IMR-90 (cell line): ENCODE measurements around the gene SASH3. TPM values are rescaled to one million over a fixed set of nuclear protein-coding genes. Genes with fewer than 3 reads are reported as not detected.

Experiments used
- ATAC-seq: fragments of 200-7000 bp; cut with Tn5 transposase; 2 replicates; pipeline ENCODE4 v1.9.1; 2020; ENCODE audit warnings: low read depth, mild to moderate bottlenecking, moderate library complexity
- BruUV-seq: library from RNA; stranded (reverse); fragments of 400-500 nt; replicated peaks from 2 replicates; lab custom pipeline; 2021; lab: Mats Ljungman, UMichigan
- CTCF ChIA-PET: fragments of 300-600 bp; formaldehyde crosslinking; extraction: SDS; loops from one replicate; lab custom pipeline; 2021; ENCODE audit warnings: antibody characterized with exemption; lab: Yijun Ruan, JAX
- POLR2A ChIA-PET: fragments of 300-600 bp; sonication (Branson Sonifier 250); formaldehyde crosslinking; loops from one replicate; lab custom pipeline; 2022; ENCODE audit warnings: antibody characterized with exemption; ENCODE audit not compliant: unreplicated experiment; lab: Charles Lee
- DNase-seq: peaks from one replicate; pipeline ENCODE4 v3.0.0; 2013
- H2AFZ ChIP-seq: replicated peaks from 2 replicates; pipeline ENCODE3; 2013; ENCODE audit warnings: low read length, mild to moderate bottlenecking; ENCODE audit not compliant: poor library complexity
- H2AK5ac ChIP-seq: 2 replicates; pipeline ENCODE4 v1.6.1; 2013; ENCODE audit warnings: low read depth, low read length, inconsistent platforms
- H2AK9ac ChIP-seq: replicated peaks from 2 replicates; pipeline ENCODE3; 2013; ENCODE audit warnings: mild to moderate bottlenecking, low read depth, low read length, moderate library complexity; ENCODE audit not compliant: poor library complexity
- H2BK120ac ChIP-seq: 2 replicates; pipeline ENCODE4 v1.6.1; 2013; ENCODE audit warnings: low read depth, low read length, inconsistent platforms
- H2BK15ac ChIP-seq: 3 replicates; pipeline ENCODE4 v1.6.1; 2013; ENCODE audit warnings: low read depth, low read length, inconsistent platforms
- H2BK20ac ChIP-seq: 2 replicates; pipeline ENCODE4 v1.6.1; 2013; ENCODE audit warnings: low read depth, mild to moderate bottlenecking, inconsistent platforms, low read length, moderate library complexity
- H2BK5ac ChIP-seq: 2 replicates; pipeline ENCODE4 v1.6.1; 2013; ENCODE audit warnings: mild to moderate bottlenecking, low read depth, low read length, inconsistent platforms; ENCODE audit not compliant: poor library complexity, severe bottlenecking
- H3K14ac ChIP-seq: replicated peaks from 2 replicates; pipeline ENCODE4 v1.6.1; 2013; ENCODE audit warnings: low read depth, low read length, inconsistent platforms
- H3K18ac ChIP-seq: 2 replicates; pipeline ENCODE4 v1.6.1; 2013; ENCODE audit warnings: low read depth, low read length, control low read depth
- H3K23ac ChIP-seq: 2 replicates; pipeline ENCODE4 v1.6.1; 2013; ENCODE audit warnings: low read depth, low read length, inconsistent platforms
- H3K27ac ChIP-seq: 2 replicates; pipeline ENCODE4 v1.5.1; 2013; ENCODE audit warnings: mild to moderate bottlenecking, control low read depth, low read length; ENCODE audit not compliant: insufficient read depth
- H3K27me3 ChIP-seq: 2 replicates; pipeline ENCODE4 v1.6.1; 2013; ENCODE audit warnings: low read length; ENCODE audit not compliant: control insufficient read depth, insufficient read depth
- H3K36me3 ChIP-seq: 2 replicates; pipeline ENCODE4 v1.6.1; 2013; ENCODE audit warnings: low read length, mixed read lengths; ENCODE audit not compliant: control insufficient read depth, insufficient read depth
- H3K4ac ChIP-seq: 2 replicates; pipeline ENCODE4 v1.6.1; 2013; ENCODE audit warnings: low read depth, low read length, inconsistent platforms
- H3K4me1 ChIP-seq: 2 replicates; pipeline ENCODE4 v1.6.1; 2013; ENCODE audit warnings: low read length, mixed read lengths; ENCODE audit not compliant: control insufficient read depth, insufficient read depth
- H3K4me2 ChIP-seq: 2 replicates; pipeline ENCODE4 v1.6.1; 2013; ENCODE audit warnings: low read depth, mild to moderate bottlenecking, control low read depth, low read length, moderate library complexity
- H3K4me3 ChIP-seq: 2 replicates; pipeline ENCODE4 v1.5.1; 2013; ENCODE audit warnings: low read depth, mild to moderate bottlenecking, control low read depth, low read length, moderate library complexity; ENCODE audit not compliant: insufficient read depth
- H3K56ac ChIP-seq: 2 replicates; pipeline ENCODE4 v1.6.1; 2013; ENCODE audit warnings: low read length, inconsistent platforms; ENCODE audit not compliant: insufficient read depth; ENCODE audit errors: extremely low read depth
- H3K79me1 ChIP-seq, 2 experiments: 2 replicates each; pipeline ENCODE4 v1.6.1; 2013; ENCODE audit warnings: low read length in 2 of 2, inconsistent platforms in 1 of 2, low read depth in 1 of 2
- H3K9ac ChIP-seq: 2 replicates; pipeline ENCODE4 v1.6.1; 2013; ENCODE audit warnings: low read depth, low read length, control low read depth
- H3K9me1 ChIP-seq: 2 replicates; pipeline ENCODE4 v1.6.1; 2013; ENCODE audit warnings: low read length, inconsistent platforms; ENCODE audit not compliant: insufficient read depth
- H3K9me3 ChIP-seq: 2 replicates; pipeline ENCODE4 v1.6.1; 2013; ENCODE audit warnings: low read length; ENCODE audit not compliant: control insufficient read depth, insufficient read depth
- H4K20me1 ChIP-seq: 2 replicates; pipeline ENCODE4 v1.6.1; 2013; ENCODE audit warnings: low read length, inconsistent platforms; ENCODE audit not compliant: insufficient read depth
- H4K5ac ChIP-seq: 2 replicates; pipeline ENCODE4 v1.6.1; 2013; ENCODE audit warnings: mild to moderate bottlenecking, low read depth, low read length, control low read depth
- H4K8ac ChIP-seq, 2 experiments: 2 replicates each; pipeline ENCODE4 v1.6.1; 2013; ENCODE audit warnings: low read depth in 2 of 2, low read length in 2 of 2, control low read depth in 1 of 2, inconsistent platforms in 1 of 2
- H4K91ac ChIP-seq: 2 replicates; pipeline ENCODE4 v1.6.1; 2013; ENCODE audit warnings: low read depth, low read length, inconsistent platforms; ENCODE audit not compliant: insufficient read depth
- BHLHE40 ChIP-seq: fragments of 150-350 bp; IDR thresholded peaks from 2 replicates; pipeline ENCODE4 v1.6.1; 2016; ENCODE audit warnings: mild to moderate bottlenecking, low read depth, low read length
- CEBPB ChIP-seq: IDR thresholded peaks from 2 replicates; pipeline ENCODE4 v1.6.1; 2012; ENCODE audit warnings: low read depth, low read length, improper control_type of control experiment
- CHD1 ChIP-seq: IDR thresholded peaks from 2 replicates; pipeline ENCODE4 v1.6.1; 2012; ENCODE audit warnings: low read depth, low read length, improper control_type of control experiment
- CTCF ChIP-seq: conservative IDR thresholded peaks from 2 replicates; pipeline ENCODE4 v1.5.1; 2012; ENCODE audit warnings: mild to moderate bottlenecking, low read depth, low read length, improper control_type of control experiment
- ELK1 ChIP-seq: fragments of 150-350 bp; IDR thresholded peaks from 2 replicates; pipeline ENCODE4 v1.6.1; 2016; ENCODE audit warnings: low read depth, mild to moderate bottlenecking, low read length, moderate library complexity, borderline replicate concordance
- FOS ChIP-seq: fragments of 150-350 bp; IDR thresholded peaks from 2 replicates; pipeline ENCODE4 v1.6.1; 2016; ENCODE audit warnings: low read depth, low read length
- MAFK ChIP-seq: IDR thresholded peaks from 2 replicates; pipeline ENCODE4 v1.6.1; 2012; ENCODE audit warnings: low read depth, low read length, improper control_type of control experiment
- MAZ ChIP-seq: IDR thresholded peaks from 2 replicates; pipeline ENCODE4 v1.6.1; 2012; ENCODE audit warnings: low read depth, mild to moderate bottlenecking, low read length, improper control_type of control experiment, moderate library complexity, borderline replicate concordance
- MXI1 ChIP-seq: IDR thresholded peaks from 2 replicates; pipeline ENCODE4 v1.6.1; 2012; ENCODE audit warnings: low read depth, mild to moderate bottlenecking, low read length, moderate library complexity, borderline replicate concordance
- NFE2L2 ChIP-seq: fragments of 150-350 bp; IDR thresholded peaks from 2 replicates; pipeline ENCODE4 v1.6.1; 2016; ENCODE audit warnings: low read depth, mild to moderate bottlenecking, low read length
- POLR2A ChIP-seq: IDR thresholded peaks from 2 replicates; pipeline ENCODE4 v1.6.1; 2012; ENCODE audit warnings: mild to moderate bottlenecking, low read depth, low read length
- RAD21 ChIP-seq: IDR thresholded peaks from 2 replicates; pipeline ENCODE4 v1.6.1; 2012; ENCODE audit warnings: low read length, improper control_type of control experiment
- RCOR1 ChIP-seq: IDR thresholded peaks from 2 replicates; pipeline ENCODE4 v1.6.1; 2012; ENCODE audit warnings: mild to moderate bottlenecking, low read length, improper control_type of control experiment; ENCODE audit not compliant: insufficient replicate concordance
- RFX5 ChIP-seq: IDR thresholded peaks from 2 replicates; pipeline ENCODE4 v1.8.0; 2012; ENCODE audit warnings: low read depth, mild to moderate bottlenecking, low read length, moderate library complexity
- SMC3 ChIP-seq: fragments of 150-350 bp; IDR thresholded peaks from 2 replicates; pipeline ENCODE4 v1.6.1; 2016; ENCODE audit warnings: low read depth, mild to moderate bottlenecking, antibody characterized with exemption, low read length, moderate library complexity
- USF2 ChIP-seq: fragments of 150-350 bp; IDR thresholded peaks from 2 replicates; pipeline ENCODE4 v1.6.1; 2017; ENCODE audit warnings: mild to moderate bottlenecking, antibody characterized with exemption, low read length, low read depth
- WGBS, 2 experiments: methylation state at CpG; one replicate each; pipeline versions ENCODE4 v1.1.5 to v1.1.7; 2013; ENCODE audit warnings: missing lambda C conversion rate in 2 of 2; ENCODE audit not compliant: insufficient read length in 1 of 2; ENCODE audit errors: extremely low coverage in 2 of 2; 5-methylcytosine and 5-hydroxymethylcytosine counted together
- dilution Hi-C: fragments of 300-500 bp; cut with HindIII; formaldehyde crosslinking; loops from one replicate; pipeline ENCODE4 v1.14.3; 2018; ENCODE audit warnings: low sequenced_read_pairs; ENCODE audit not compliant: unreplicated experiment
- in situ Hi-C: fragments of 300-500 bp; cut with MboI; formaldehyde crosslinking; loops from 3 replicates; pipeline ENCODE4 v1.14.3; 2019; ENCODE audit warnings: low sequenced_read_pairs, inconsistent platforms, mixed read lengths
- intact Hi-C: fragments of 100-400 bp; cut with micrococcal nuclease; formaldehyde crosslinking; loops from 2 replicates; pipeline ENCODE4 v1.10.0; 2022
- polyA plus RNA-seq, 3 experiments: library from polyadenylated mRNA; depleted of rRNA; stranded (reverse); fragments of >200 nt; gene quantifications; 2 replicates each; pipeline ENCODE4 v1.2.3, GENCODE V29; 2012; ENCODE audit warnings: low replicate concordance in 1 of 3
- total RNA-seq: library from RNA; depleted of rRNA; stranded (reverse); fragments of >200 nt; gene quantifications from 2 replicates; pipeline ENCODE4 v1.2.3, GENCODE V29; 2012

The SASH3 gene
- total and polyA plus RNA-seq, 2 of the 4 experiments (the other 2 are of a cell fraction), result not detected

GRCh38 chrX:129768186-129768585 is 11.6 kb upstream of the SASH3 start:
- peaks cover 7% of the 10 kb centered on the region for H3K27me3 ChIP-seq
- intact Hi-C loops (no loop called here), in situ Hi-C loops (no loop called here), dilution Hi-C loops (no loop called here)
- H4K20me1 ChIP-seq, result no peaks in the 10 kb centered on the region
- no peak overlapping the region for H2BK120ac ChIP-seq
- ChIA-PET CTCF (no interaction called here), POLR2A (no interaction called here)
- H3K56ac ChIP-seq, result no peak overlapping the region
- H4K91ac ChIP-seq, result no peak overlapping the region
- WGBS, 2 experiments, result 90% methylated on average over 2 of the region's 8 CpGs; no CpG with 5 or more reads in 1 of the 2 experiments
- no TSS peak for BruUV-seq
- no peak overlapping the region for H2BK5ac ChIP-seq
- H4K5ac ChIP-seq, result no peak overlapping the region
- TF ChIP-seq SMC3, result no peak
- TF ChIP-seq FOS, result no peak
- TF ChIP-seq NFE2L2, result no peak
- TF ChIP-seq RAD21, result no peak
- no peak for TF ChIP-seq CHD1
- no peak for TF ChIP-seq RCOR1
- no peak for TF ChIP-seq MXI1
- TF ChIP-seq BHLHE40, result no peak
- no peak for TF ChIP-seq CEBPB
- TF ChIP-seq MAFK, result no peak
- no peak for TF ChIP-seq POLR2A
- no peak for TF ChIP-seq USF2
- no peak for TF ChIP-seq CTCF
- no peak for TF ChIP-seq MAZ
- TF ChIP-seq RFX5, result no peak
- TF ChIP-seq ELK1, result no peak
- H3K4me1 ChIP-seq, result no peaks in the 10 kb centered on the region
- no peak overlapping the region for H3K4me3 ChIP-seq
- H3K9me3 ChIP-seq, result no peaks in the 10 kb centered on the region
- no peak overlapping the region for H3K4ac ChIP-seq
- H3K18ac ChIP-seq, result no peak overlapping the region
- H3K23ac ChIP-seq, result no peak overlapping the region
- no peak overlapping the region for H2AFZ ChIP-seq
- no peak overlapping the region for H3K14ac ChIP-seq
- no peak overlapping the region for H3K27ac ChIP-seq
- H3K79me1 ChIP-seq, result no peaks in the 10 kb centered on the region
- H3K9me1 ChIP-seq, result no peaks in the 10 kb centered on the region
- no peak overlapping the region for H2BK20ac ChIP-seq
- no peak overlapping the region for H2AK9ac ChIP-seq
- no peaks in the 10 kb centered on the region for H3K36me3 ChIP-seq
- H2BK15ac ChIP-seq, result no peak overlapping the region
- ATAC-seq (no peak), DNase-seq (no peak)
- H4K8ac ChIP-seq, result no peak overlapping the region
- no peak overlapping the region for H3K9ac ChIP-seq
- no peak overlapping the region for H3K4me2 ChIP-seq
- H2AK5ac ChIP-seq, result no peak overlapping the region
